Esophagus muscularis mucosa (tissue), 4 donors: ENCODE results near the gene SPATA21.

Source experiments
- CTCF ChIP-seq, 3 experiments: fragments of 200-600 bp in 2 of 3; fragments of 450-650 bp in 1 of 3; sonication (generic) in 2 of 3; IDR thresholded peaks; one replicate each; pipeline ENCODE4 v1.5.1; 2017 to 2019; ENCODE audit warnings: antibody characterized with exemption in 3 of 3, mild to moderate bottlenecking in 2 of 3, moderate library complexity in 1 of 3
- EP300 ChIP-seq: sonication (generic); formaldehyde crosslinking; IDR thresholded peaks from one replicate; pipeline ENCODE4 v1.6.1; 2017; ENCODE audit warnings: antibody characterized with exemption
- POLR2A ChIP-seq: fragments of 450-650 bp; IDR thresholded peaks from one replicate; pipeline ENCODE4 v1.6.1; 2017; ENCODE audit warnings: antibody characterized with exemption, moderate library complexity, mild to moderate bottlenecking, low read depth
- POLR2AphosphoS5 ChIP-seq, 2 donors: sonication (generic); formaldehyde crosslinking; IDR thresholded peaks; one replicate each; pipeline ENCODE4 v1.6.1; 2017; ENCODE audit warnings: antibody characterized with exemption in 2 of 2

- TF ChIP-seq POLR2A, result no peak
- TF ChIP-seq CTCF (IDR thresholded peaks at IDR 0.05), result no peak
- no peak for TF ChIP-seq POLR2AphosphoS5 (IDR thresholded peaks at IDR 0.05)
- TF ChIP-seq EP300, result no peak
Measured at GRCh38 chr1:16425125-16426025, 11.8 kb downstream of the SPATA21 start.
